GM23248 (cell line): ENCODE results near the gene RBM38.
"Not testable (repeated sequence)": the region's sequence is repeated elsewhere in the genome, so short reads cannot be mapped to it uniquely, and the experiment has no call there.

Source experiments
- EZH2 ChIP-seq: fragments of 200-600 bp; sonication (generic); IDR thresholded peaks from 2 replicates; pipeline ENCODE4 v1.6.1; 2018; ENCODE audit warnings: antibody characterized with exemption, mild to moderate bottlenecking; ENCODE audit not compliant: insufficient read depth, poor library complexity, severe bottlenecking
- EZH2phosphoT487 ChIP-seq: fragments of 200-600 bp; sonication (generic); IDR thresholded peaks from 2 replicates; pipeline ENCODE4 v1.6.1; 2018; ENCODE audit warnings: antibody characterized with exemption, moderate library complexity, mild to moderate bottlenecking, low read depth; ENCODE audit not compliant: insufficient read depth

DNA sequence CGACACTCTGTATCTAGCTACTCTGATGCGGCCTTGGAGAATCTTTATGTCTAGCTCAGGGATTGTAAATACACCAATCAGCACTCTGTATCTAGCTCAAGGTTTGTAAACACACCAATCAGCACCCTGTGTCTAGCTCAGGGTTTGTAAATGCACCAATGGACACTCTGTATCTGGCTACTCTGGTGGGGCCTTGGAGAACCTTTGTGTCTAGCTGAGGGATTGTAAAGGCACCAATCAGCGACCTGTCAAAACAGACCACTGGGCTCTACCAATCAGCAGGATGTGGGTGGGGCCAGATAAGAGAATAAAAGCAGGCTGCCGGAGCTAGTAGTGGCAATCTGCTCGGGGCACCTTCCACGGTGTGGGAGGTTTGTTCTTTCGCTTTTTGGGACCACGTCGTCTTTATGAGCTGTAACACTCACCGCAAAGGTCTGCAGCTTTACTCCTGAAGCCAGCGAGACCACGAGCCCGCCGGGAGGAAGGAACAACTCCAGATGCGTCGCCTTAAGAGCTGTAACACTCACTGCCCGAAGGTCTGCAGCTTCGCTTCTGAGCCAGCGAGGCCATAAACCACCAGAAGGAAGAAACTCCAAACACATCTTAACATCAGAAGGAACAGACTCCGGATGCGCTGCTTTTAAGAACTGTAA is 42.1 kb upstream of the RBM38 start:
- TF ChIP-seq EZH2phosphoT487, EZH2: not testable (repeated sequence)
